GM19452 (cell line): ENCODE results near the gene VAV2.

Experiments used
- ATAC-seq: cut with Tn5 transposase; IDR thresholded peaks from one replicate; pipeline ENCODE4 v1.9.1; 2021; ENCODE audit not compliant: unreplicated experiment

Gene VAV2

DNA sequence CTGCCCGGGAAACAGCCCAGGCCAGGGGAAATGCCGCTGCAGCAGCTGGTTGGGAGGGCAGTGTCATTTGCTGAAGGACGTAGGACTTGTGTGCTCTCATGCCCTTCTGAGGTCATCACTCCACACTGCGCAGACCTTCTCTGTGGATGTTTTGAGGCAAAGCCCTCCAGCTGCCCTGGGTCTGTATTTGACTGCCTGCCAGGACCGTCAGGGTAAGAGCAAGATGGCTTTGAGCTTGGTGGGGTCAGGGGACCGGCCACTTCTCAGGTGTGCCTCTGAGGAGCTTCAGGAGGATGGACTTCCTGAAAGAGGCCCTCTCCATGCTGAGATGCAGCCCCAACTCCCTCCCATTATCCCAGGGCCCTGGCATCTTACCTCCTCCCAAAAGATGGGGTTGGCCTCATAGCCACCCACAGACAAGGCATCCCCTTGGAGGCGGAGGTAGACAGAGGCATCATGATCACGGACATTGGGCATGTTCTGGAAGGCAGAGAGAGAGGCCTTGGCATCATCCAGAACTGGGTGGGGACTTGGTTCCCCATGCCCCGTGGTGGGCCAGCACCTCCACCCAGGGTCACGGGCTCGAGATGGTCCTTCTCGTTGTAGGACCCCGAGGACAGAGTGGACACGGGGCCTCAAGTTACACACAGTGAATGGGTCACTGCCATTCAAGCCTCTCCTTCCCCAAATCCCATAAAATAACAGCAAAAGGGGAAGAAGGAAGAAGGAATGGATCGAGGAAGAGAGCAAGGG lies 273.4 kb downstream of the VAV2 start:
- no peak for ATAC-seq

DNA sequence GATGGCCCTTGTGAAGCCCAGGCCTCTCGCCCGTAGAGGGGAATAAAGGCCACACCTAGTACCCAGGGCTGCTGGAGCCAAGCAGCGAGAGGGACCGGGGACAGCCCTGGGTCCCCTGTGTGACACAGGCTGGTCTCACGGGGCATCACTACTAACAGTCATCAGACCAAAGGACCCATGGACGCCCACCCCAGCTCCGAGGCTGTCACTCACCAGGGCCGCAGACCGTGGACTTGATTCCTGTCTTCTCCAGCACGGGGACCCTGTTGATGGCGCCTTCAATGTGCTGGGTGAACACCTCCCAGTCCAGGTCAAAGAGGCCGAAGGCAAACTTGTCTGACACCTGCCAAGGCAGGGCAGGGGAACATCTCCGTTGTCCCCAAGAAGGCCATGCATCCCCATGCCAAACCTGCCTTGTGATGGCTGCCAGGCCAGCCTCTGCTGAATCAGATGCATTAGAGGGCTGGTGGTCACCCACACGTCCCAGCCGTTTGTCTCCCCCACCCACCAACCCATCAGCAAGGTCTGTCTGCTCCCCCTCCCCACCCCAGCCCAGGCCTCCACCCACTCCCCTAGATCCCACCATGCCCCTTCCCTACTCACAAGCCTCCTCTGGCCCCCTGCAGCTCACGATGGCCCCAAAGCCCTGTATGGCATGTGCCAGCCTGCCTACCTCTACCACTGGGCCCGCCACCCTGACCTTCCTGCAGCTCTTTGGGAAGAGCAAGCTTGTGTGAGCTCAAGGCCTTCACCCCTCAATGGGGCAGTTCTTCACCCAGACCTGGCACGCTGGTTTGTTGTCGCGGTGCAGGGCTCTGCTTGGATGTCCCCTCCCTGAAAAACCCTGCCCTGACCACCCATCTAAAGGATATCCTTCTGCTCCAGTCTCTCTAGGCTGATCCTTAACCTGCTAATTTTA lies 274.8 kb downstream of the VAV2 start:
- ATAC-seq = no peak

DNA sequence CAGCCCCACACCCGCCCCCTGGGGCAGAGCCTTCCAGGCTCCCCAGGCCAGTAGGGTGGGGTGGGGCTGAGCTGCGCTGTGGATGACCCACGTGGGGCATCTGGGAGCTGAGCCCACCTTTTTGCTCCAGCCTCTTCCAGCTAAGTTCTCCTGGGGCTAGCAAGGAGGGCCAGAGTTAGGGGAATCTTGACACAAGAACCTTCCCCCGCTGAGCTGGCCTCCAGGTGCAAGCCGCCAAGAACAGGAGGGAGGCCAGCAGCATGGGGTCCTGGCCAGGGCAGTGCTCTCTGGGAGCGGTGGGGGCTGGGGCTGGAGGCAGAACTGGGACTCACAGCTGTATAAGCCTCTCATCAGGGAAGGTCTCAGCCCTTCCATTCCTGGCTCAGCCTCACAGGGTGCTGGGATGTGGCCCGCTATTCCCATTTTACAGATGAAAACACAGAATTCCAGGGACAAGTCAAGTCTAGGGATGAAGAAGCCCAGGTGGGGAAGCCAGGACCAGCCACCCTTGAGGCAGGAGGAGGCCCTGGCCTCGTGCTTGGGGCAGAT lies 275.5 kb downstream of the VAV2 start:
- no peak for ATAC-seq

DNA sequence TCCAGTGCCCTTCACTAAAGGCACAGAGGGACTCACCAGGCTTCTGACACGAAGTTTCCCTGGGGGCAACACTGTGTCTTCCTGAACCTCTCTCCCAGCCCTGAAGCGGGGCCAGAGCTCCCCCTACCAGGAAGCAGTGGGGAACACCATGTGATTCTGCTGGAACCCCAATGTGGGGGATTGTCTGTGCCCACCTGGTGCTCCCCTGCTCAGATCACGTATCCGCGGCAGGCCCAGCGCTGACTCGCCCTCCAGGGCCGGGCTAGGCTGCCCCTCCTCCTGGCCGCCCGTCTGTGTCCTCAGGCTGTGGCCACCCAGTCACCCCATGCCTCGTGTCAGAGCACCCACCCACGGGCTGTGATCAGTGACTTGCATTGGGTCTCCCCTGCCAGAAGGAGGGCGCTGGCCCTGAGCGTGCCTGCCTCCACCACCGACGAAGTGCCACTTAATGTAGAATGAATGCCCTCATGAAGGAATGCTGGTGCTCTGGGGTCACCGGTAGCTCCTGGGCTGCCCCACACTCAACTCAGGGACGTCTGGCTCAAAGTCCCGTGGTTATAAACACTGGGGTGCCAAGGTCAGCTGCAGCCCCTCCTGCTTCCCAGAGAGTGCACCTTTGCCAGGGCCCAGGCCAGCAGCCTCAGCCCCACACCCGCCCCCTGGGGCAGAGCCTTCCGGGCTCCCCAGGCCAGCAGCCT lies 276.1 kb downstream of the VAV2 start:
- no peak for ATAC-seq

DNA sequence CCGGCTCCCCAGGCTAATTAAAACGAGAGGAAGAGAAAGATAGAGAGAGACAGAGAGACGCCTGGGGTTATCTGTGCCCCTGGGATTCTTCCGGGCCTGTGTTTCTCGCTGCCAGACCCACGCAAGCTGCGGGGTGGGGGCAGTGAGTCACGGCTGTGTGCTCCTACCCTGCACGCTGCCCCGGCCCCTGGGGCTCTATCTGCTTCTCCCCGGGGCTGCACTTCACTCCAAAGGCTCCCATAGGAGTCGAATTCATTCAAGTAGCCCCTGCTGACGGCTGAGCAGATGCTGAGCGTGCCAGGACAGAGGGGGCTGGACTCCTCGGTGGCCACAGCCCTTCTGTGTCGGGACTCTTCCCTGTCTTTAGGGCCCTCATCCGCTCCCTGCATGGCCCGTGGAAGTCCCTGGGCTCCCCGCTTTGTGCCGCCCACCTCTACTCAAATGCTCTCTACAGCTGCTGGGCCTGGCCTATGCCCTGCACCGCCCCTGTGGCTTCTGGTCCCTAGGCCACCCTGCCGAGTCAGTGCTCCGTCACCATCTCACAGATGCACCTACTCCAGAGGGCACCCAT lies 276.7 kb downstream of the VAV2 start:
- ATAC-seq = no peak

DNA sequence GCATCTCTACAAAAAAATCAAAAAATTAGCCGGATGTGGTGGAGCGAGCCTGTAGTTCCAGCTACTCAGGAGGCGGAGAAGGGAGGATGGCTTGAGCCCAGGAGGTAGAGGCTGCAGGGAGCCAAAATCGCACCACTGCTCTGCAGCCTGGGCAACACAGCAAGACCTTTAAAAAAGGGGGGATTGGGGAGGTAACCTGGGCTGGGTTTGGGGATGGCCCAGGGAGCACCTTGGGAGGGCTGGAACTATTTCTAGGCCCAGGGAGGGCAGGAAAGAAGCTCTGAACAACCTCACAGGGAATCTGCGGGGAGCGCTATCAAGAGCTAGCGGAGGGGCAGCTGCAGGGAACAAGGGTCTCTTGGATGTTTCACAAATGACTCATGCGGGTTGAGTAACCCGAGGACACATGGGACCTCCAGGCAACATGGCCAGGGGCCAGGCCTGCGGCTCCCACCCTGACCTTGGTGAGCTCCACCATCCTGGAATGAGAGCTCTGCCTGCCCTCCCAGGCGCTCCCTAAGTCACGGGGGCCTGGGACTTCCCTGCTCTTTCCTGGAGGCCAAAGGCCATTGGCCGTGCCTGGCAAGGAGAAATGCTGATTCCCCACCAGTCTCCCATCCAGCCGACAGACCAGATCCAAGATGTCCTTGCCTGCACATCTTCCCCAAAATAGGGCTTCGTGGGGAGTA lies 277.4 kb downstream of the VAV2 start:
- ATAC-seq = no peak

DNA sequence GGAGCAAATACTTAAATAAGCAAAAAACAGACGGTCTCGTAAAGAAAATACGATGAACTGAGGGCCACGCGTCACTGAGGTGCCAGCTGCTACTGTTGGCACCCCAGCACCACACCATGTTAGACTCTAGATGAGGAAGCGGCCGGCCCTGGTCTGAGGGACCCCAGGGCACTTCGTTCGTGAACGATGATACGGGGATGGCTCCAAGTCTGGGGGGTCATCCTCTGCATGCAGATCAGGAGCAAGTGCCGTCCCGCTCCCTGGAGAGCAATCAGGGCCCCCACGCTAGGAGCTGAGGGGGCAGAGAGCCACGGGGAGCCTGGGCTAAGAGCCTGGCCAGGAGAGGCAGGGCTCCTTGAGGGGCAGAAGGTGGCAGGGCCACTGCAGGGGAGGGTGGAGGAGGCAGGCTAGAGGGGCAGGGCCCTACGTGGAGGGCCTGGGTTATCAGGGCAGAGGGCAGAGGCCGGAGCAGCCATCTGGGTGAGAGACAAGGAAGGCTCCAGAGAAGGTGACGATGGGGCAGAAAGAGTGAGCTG lies 278.1 kb downstream of the VAV2 start:
- no peak for ATAC-seq

DNA sequence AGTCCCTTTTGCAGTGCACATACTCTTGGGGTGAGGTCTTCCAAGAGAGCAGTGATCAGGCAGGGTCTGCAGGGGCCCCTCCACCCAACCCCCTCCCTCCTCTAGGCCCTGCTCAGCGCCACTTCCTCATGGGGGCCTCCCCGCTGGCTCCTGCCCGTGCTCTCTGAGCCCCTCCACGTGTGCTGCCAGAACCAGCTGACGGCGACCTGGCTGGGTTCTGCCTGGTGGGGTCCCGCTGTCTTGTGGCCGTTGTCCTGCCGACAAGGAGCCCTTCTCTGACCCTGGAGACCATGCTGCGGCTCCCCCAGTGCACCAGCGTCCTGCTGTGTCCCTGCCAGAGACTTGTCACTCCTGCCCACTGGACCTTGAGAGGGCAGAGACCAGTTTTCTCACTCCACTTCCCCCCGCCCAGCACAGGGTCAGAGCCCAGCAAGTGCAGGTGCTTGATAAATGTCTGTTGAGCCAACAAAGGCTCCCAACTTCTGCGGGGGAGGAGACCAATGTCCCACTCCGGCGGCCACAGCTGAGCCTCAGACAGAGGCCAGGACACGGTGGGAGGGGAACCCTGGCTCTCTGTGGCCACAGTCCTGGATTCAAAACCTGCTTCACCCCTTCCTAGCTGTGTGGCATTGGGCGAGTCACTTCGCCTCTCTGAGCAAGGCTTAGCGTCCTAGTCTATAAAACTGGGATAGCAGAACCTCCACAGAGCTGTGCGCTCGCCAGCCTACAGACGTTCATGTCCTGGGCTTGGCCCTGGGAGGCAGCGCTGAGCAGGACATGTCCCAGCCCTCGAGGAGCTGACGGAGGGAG lies 278.8 kb downstream of the VAV2 start:
- ATAC-seq = no peak

DNA sequence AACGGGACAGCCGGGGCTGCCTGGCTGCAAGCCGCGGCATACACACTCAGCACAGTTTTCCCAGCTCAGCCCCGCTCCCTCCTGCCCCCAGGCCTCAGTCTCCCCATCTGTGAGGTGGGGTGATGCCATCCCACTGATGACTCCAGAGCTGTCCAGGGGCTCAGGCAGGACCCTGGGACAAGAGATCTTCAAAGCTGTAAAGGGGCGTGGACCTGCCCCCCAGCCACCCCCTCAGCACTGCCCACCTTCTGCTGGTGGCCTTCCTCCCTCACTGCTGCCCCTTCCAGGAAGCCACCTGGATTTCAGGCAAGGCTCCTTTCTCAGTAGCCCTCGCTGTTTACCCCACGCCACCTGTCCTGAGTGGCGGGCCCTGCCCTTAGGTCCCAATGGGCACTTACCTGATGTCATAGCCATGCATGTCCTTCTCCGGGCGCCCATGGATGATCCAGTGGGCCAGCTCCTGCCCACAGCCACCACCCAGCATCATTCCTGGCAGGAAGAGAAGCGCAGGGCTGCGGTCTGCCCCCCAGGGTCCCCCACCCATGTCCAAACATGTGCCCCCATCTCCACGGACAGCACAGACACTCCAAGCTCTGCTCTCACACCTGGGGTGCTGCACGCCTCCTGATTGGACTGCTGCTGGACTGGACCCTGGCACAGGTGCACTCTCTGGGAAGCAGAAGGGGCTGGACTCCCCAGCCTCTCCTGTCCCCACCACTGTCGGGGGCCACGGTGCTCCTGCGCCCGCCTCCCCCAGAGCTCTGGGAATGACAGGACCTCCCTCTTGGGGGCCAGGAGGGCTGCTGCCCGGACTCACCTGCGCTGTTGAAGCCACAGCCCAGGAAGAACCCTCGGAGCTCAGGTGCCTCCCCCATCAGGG lies 279.7 kb downstream of the VAV2 start:
- ATAC-seq = no peak
